NCI-H187 (cell line): ENCODE measurements around the gene RFX2.

Experiments used
- DNase-seq, 2 experiments: peaks; one replicate each; lab custom pipeline; 2025; lab: John Stamatoyannopoulos, UW

The RFX2 gene

GRCh38 chr19:6059988-6060599 is 50.2 kb downstream of the RFX2 start:
- DNase-seq: no peak

DNA sequence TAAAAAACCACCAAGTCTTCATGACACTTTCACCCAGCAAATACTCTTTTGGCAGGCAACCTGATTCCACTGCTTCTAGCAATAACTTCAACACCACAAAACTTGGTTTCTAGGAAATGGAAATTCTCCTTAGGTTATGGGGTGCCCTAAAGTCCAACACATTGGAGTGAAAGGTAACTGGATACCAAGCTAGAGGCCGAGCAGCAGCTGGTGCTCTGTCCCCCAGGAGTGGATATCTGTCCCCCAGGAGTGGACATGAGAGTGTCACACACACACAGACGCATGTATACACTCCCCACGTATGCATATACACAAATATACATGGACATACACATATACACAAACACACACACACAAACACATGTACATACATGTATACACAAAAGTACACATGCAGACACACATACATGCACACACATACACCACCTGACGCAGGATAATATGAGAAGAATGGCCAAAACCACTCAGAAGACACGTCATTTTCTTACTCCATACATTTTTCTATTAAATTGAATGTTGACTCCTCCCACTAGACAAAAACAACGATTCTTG is 50.8 kb downstream of the RFX2 start:
- no peak for DNase-seq

- DNase-seq: no peak
These were observed 51.6 kb downstream of the RFX2 start for GRCh38 chr19:6058518-6059201.

DNA sequence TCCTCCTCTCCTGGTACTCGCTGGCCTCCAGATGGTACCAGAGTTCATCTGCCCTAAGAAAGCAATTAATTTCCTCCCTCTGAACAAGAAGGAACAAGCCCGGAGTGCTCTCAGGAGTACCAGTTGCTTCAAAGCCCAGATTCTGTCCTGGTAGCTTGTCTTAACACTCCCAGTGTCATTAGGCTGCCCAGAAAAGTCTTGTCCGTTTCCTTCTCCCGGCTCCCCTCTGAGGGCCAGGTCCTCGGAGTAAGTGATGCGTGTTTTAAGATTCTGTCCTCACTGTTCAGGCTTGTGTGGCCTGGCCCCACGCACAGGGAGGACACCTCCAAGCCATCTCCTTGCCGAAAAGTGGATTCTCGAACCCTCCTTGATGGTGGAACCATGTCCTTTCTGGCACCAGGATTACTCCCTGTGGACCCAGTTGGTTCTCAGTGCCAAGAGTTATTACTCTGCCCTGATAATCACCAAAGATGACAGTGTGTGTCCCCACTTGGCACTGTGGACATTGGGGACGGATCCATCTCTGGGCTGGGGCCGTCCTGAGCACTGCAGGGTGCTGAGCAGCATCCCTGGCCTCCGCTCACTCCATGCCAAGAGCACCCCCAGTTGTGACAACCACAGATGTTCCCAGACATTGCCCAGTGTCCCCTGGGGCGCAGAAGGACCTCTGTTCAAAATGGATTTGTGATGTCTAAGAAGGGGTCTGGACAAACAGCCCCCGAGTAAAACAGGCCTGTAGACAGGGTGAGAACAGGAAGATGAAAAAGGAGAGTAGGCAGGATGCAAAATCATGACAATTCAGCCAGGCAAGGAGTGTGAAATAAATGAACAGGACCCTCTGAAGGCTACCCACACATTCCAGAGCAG is 52.4 kb downstream of the RFX2 start:
- no peak for DNase-seq

DNA sequence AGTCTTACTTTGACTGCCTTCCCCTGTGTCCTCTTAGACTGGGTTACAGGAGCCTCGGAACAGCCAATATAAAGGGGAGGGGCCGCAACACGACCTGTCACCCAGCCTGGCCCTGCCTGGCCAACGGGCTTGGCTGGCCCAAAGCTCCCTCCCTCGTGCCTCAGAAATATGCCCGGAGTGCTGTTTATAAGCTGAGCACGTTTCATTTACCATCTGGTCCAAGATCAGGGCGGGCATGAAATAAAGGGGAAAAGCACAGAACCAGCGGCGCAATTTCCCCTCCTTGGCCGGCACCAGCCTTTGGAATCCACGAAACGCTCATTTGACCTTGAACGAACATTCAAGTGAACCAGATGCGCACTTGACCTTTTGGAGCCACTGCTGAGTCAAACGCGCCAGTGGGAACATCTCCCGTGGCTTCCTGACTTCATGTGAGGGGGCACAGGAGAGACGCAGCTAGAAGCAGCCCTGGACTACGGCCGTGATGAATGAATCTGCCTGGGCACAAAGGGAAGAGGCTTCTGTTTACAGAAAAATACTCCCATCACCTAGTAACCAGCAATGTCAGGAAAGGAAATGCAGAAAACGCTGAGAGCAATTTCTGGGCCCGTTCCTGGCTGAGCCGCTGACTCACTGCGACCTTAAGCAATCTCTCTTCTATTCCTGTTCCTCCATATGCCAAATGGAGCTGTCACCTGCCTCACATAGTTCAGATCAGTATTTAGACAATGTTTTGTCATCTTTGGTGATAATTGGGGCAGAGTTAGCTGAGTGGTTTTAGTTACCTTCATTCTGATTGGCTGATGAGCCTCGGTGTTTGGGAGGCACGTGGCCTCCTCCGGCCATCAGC is 53.3 kb downstream of the RFX2 start:
- DNase-seq: no peak

DNA sequence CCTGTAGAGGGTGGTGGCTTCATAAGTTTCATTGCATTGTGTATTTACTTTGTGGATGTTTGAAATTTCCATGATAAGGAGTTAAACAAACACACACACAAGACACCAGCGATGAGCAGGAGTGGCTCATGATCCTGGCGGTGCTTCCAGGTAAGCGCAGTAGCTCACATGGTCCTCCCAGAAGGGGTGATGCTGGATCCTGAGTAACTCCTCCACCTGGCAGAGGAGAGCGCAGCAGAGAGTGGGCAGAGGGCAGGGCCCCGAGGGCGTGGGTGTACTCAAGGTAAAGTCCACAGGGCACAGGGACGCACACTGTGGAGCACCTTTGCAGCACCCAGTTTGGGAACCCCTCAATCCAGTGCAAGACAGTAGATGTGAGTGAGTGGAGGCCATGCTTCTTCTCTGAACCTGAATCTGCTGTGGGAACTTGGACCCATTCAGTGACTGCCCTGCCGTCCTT is 54.0 kb downstream of the RFX2 start:
- DNase-seq: no peak

GRCh38 chr19:6055013-6055795 is 55.1 kb downstream of the RFX2 start:
- DNase-seq: no peak

DNA sequence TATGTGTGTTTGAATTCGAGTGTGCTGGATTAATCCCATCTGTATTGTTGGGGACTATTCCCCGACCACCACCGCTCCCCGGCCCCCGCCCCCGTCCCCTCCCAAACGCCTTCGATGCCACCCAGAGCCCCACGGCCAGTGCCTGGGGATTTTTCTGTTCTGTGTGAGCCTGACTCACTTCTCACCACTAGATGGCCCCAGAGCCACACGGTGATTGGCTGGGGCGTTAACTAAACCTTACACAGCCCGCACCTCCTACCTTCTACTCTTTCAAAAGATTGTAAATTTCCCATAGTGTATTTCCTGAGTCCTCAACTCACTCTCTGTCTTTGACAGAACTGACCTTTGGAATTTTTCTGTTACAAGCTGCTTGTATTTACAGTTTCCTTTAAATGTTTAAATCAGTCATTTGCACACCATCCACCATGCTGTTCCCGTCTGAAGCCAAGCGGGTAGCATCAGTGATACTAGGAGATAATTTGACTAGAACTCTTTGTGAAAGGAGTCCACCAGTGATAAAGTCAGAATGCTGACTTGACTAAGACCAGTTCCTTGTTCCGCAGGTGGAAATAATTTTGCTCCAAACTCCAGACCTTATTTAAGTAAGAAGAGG is 61.4 kb downstream of the RFX2 start:
- DNase-seq: peak; percentile 7 to 38

- DNase-seq: no peak
These were observed 62.0 kb downstream of the RFX2 start for GRCh38 chr19:6048348-6048747.

DNA sequence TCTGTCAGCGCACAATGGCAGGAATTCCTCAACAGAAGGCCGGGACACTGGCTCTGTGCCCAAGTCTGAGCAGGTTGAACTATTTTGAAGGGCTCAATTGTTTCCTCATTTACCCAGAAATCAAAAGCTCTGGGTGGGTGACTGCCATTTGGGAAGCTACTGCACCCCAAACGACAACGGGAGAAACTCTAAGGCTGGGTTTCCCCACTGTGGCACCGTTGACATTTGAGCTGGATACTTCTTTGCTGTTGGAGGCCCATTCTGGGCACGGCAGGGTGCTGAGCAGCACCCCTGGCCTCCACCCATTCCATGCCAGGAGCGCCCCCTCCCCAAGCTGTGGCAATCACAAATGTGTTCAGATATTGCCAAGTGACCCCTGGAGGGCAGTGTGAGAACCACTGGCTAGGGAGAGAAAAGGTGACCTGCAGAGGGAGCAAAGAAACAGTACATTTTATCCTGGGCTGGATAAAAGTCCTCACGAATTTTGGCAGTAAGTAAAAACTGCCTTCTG is 62.5 kb downstream of the RFX2 start:
- no peak for DNase-seq

GRCh38 chr19:6047256-6047655 is 63.0 kb downstream of the RFX2 start:
- no peak for DNase-seq

DNA sequence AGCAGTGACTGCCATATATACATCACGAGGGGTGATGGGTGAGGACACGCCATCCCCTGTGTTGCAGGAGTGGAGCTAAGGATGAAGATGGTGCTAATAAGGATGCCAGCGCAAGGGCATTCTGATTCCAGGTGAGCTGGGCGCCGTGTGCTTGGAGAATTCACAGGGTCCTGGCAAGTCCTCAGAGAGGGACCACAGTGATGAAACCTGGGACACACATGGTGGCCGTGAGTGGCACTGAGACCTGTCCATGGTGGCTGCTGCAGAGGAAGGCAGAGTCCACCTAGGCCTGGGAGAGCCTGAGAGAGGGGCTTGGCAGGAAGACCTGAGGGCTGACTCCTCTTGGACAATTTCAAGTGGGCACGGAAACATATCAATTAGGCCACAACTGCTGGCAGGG is 65.2 kb downstream of the RFX2 start:
- DNase-seq: no peak

GRCh38 chr19:6044056-6044805 is 66.1 kb downstream of the RFX2 start:
- DNase-seq: no peak

DNA sequence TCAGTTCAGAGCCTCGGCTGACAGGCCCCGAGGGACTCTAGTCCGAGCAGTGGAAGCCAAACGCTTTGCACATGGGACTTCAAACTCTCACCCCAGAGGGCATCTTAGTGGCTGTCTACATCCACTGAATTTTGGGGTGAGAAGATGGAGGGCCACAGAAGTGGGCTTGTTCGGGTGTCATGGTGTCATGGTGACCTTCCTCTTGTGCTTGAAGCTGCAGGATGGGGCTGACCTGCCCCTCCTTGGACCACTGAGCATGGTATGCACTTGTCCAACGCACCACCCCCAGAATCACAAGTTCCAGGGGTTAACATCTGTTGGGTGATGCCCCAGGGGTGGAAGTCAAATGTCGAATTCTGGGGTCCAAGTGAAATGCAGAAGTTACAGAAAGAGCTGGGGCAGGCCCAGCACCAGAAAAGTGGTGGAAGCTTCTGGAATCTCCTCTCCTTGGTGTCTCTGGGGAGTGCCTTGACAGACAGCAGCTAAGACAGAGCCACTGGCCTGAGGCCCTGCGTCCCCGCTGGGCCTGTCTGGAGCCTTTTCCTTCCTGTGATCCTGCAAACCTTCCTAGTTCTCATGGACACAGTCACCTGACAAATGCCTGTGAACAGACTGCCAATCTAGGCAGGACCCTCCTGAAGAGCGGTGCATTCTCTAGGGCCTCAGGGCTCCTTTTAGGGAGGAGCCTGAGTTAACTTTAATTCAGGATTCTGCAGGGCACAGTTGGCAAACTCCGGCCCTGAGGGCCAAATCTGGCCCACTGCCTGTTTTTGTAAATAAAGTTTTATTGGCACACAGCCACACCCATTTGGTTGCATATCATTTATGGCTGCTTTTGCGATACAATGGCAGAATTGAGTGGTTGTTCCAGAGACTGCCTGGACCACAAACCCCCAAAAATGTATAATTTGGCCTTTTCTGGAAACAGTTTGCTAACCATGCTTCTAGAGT is 67.2 kb downstream of the RFX2 start:
- no peak for DNase-seq

GRCh38 chr19:6041991-6042481 is 68.3 kb downstream of the RFX2 start:
- DNase-seq: no peak

DNA sequence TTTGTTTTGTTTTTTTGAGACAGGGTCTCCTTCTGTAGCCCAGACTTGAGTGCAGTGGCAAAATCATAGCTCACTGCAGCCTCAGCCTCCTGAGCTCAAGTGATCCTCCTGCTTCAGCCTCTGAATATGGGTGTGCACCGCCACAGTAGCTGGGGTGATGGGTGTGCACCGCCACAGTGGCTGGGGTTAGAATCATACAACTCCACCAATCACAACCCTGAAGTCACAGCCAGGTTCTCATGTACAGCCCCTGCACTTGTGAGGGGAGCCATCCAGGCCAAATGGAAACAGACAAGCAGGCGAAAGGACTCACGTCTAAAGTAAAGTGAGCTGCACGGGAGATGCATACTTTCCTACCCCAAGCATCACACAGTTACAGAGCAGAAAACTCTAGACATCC is 69.2 kb downstream of the RFX2 start:
- no peak for DNase-seq

GRCh38 chr19:6039566-6040225 is 70.6 kb downstream of the RFX2 start:
- no peak for DNase-seq
